Left lobe of liver (tissue), 2 donors: ENCODE measurements around the gene SCYL3. TPM values are rescaled to one million over a fixed set of nuclear protein-coding genes. Genes with fewer than 3 reads are reported as not detected.
"Not testable (repeated sequence)": the region's sequence is repeated elsewhere in the genome, so short reads cannot be mapped to it uniquely, and the experiment has no call there.

Source experiments
- ATAC-seq: fragments of 200-7000 bp; cut with Tn5 transposase; one replicate; pipeline ENCODE4 v1.9.1; 2020; ENCODE audit warnings: mild to moderate bottlenecking, moderate library complexity
- DNase-seq: peaks from one replicate; pipeline ENCODE4 v3.0.0-alpha.2; 2020; ENCODE audit warnings: low spot score
- total RNA-seq: library from RNA; stranded (reverse); gene quantifications from one replicate; pipeline ENCODE4 v1.2.1, GENCODE V29; 2021
- donor health status: DM: no; HTN: no; CAD: no; lungs with moderate emphysema.
- donor health status: DM: no; HTN: yes; CAD: no.

Gene SCYL3
- total RNA-seq, 1 donor from 2014 or later: 7.5 TPM

DNA sequence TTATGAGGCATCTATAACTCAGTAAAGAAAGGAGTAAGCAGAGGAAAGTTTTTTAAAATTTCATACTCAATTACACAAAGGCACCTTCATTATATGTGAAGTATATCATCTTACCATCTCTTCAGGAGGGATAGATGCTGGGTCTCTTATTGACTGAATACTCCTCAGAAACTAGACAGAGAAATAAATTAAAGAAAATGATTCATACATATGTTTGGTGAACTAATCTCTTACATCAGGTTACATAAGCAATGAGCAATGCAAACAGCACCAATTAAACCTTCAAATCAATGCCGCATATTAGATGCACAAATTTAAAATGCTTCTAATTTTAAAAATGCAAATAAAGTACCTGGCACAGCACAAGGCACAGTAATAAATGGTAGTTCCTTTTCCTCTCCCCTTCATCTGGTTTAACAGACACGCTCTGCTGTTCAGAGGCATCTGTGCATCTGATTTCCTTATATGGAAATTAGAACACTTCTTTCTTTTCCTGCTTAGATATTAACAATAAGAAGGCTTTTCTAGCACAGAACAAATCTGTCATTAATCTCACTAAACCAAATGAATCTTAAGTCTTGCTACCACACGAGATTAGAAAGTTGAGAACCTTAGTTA lies 20.0 kb downstream of the SCYL3 start:
- DNase-seq (no peak), ATAC-seq (no peak)

DNA sequence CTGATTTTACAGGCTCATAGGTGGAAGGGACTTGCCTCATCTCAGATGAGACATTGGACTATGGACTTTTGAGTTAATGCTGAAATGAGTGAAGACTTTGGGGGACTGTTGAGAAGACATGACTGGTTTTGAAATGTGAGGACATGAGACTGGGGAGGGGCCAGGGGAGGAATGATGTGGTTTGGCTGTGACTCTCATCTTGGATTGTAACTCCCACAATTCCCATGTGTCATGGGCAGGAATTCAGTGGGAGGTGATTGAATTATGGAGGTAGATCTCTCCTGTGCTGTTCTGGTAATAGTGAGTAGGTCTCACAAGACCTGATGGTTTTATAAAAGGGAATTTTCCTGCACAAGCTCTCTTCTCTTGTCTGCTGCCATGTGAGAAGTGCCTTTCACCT lies 20.8 kb downstream of the SCYL3 start:
- ATAC-seq (no peak), DNase-seq (no peak)

GRCh38 chr1:169871988-169872387 lies 21.7 kb downstream of the SCYL3 start:
- DNase-seq, ATAC-seq: not testable (repeated sequence)

GRCh38 chr1:169869426-169869825 lies 24.3 kb downstream of the SCYL3 start:
- DNase-seq (no peak), ATAC-seq (no peak)

GRCh38 chr1:169868978-169869377 lies 24.7 kb downstream of the SCYL3 start:
- DNase-seq (no peak), ATAC-seq (no peak)

- ATAC-seq: no peak
These were observed 26.6 kb downstream of the SCYL3 start for GRCh38 chr1:169867012-169867675.

GRCh38 chr1:169866577-169866976 lies 27.1 kb downstream of the SCYL3 start:
- ATAC-seq: no peak
- no peak for DNase-seq

More at GRCh38 chr1:169867012-169867675, 26.6 kb downstream of the SCYL3 start:
- no peak for DNase-seq

- DNase-seq, ATAC-seq: not testable (repeated sequence)
These were observed 29.2 kb downstream of the SCYL3 start for GRCh38 chr1:169864531-169864930.

GRCh38 chr1:169860750-169861149 lies 32.9 kb downstream of the SCYL3 start:
- no peak for DNase-seq

GRCh38 chr1:169860187-169860586 lies 33.5 kb downstream of the SCYL3 start:
- no peak for ATAC-seq
- DNase-seq: no peak

More at GRCh38 chr1:169860750-169861149, 32.9 kb downstream of the SCYL3 start:
- no peak for ATAC-seq

DNA sequence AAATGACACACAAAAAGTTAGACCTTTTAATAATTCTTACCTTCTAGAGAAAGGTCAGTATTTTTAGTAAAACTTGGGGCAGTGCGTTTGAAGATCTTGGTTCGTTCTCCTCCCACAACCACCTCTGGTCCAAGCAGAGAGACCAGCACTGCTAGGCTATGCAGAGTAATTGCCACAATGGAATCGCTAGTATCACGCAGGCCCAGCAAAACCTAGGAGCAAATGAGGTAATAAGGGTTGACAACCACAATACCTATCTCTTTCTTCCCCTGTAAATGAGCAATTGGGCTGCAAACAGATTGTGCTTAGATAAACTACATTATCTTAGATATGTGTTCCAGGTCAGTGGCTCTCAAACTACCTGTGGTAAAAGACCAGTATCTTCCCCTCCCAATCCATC lies 34.7 kb downstream of the SCYL3 start:
- DNase-seq: no peak
- ATAC-seq: no peak

DNA sequence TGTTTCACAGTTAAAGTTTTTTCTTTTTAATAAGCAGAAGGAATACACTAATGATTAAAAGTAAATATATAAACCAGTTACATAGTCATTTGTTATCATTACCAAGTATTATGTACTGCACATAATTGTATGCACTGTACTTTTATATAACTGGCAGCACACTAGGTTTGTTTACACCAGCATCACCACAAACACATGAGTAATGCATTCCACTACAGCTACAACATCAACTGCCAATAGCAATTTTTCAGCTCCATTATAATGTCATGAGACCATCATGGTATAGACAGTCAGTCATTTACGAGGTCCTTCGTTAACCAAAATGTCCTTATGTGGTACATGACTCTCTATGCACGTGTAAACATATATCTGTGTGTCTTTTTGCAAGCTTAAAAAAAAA lies 35.2 kb downstream of the SCYL3 start:
- ATAC-seq: no peak
- DNase-seq: no peak

DNA sequence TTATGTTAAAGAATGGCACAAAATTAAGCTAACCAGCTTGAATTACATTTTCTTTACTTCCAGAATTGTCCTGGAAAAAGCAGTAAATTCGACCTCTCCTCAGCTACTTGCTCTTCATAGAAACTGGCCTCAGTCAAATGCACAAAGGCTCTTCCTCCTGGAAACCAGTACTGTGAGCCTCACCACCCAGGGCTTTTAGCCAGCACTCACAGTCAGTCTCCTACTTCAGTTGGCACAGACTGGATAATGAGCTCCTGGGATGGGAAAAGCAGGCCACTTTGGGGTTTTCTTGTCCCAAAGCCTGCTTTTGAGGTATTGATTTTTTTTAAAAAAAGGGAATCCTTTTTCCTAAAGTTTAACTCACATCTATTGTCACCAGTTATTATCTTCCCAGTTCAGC lies 40.4 kb downstream of the SCYL3 start:
- DNase-seq: no peak
- ATAC-seq: no peak

DNA sequence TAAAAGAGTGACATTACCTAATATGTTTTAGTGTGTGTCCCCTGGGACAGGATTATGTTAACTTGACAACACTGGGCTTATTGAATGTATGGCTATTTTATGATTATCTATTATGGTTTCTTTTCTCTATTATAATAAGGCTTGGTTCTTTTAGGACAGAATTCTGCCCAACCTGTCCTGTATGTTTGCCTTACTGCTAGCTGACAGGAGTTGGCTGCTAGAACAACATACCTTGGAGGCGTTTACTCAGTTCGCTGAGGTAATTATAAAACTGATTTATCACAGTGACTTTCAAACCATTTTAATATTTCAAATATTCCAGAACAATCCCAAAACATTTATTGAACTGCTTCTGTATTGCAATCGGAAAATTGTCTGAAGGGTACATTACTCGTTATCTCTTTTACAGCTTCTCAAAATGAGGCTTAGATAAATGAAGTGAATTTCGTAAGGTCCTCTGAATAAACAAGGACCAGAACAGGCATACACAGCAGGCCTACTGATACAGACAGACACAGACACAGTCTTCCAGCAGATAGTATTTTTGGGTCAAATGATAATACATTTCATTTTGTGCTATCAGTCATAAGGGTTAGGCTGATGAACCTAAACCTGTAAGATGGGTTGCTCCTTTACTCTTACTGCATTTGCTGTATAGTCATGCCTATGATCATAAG lies 44.2 kb downstream of the SCYL3 start:
- peak; percentile 80 for ATAC-seq

DNA sequence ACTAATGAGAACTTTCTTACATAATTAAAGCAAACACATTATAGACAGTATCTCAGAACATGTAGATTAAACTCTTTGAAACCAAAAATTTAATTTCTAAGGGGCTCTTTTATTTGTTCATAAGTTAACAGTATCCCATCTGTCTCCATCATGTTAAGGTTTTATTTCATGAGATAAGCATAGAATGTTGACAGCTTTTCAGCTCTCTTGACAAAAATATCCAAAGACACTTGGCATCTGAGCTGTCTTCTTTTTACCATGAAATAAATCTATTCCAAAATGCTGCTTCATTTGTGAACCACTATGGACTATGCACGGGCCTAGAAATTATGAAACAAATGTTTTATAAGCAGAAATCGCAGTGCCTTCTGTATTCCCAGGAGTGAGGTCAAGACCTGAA lies 45.2 kb downstream of the SCYL3 start:
- no peak for ATAC-seq

More for the DNA sequence above, 44.2 kb downstream of the SCYL3 start:
- no peak for DNase-seq

GRCh38 chr1:169844941-169845608 lies 48.6 kb downstream of the SCYL3 start:
- DNase-seq (no peak), ATAC-seq (no peak)

More for the DNA sequence above, 45.2 kb downstream of the SCYL3 start:
- no peak for DNase-seq

DNA sequence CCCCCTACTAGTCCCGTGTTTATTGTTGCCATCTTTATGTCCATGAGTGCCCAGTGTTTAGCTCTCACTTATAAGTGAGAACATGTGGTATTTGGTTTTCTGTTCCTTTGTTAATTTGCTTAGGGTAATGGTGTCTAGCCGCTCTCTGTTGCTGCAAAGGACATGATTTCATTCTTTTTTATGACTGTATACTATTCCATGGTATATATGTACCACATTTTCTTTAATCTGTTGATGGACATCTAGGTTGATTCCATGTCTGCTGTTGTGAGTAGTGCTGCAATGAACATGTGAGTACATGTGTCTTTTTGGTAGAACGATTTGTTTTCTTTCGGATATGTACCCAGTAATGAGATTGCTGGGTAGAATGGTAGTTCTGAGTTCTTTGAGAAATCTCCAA lies 54.8 kb downstream of the SCYL3 start:
- no peak for DNase-seq
- ATAC-seq: no peak

GRCh38 chr1:169836198-169836597 lies 57.5 kb downstream of the SCYL3 start:
- DNase-seq: no peak
- ATAC-seq: no peak

DNA sequence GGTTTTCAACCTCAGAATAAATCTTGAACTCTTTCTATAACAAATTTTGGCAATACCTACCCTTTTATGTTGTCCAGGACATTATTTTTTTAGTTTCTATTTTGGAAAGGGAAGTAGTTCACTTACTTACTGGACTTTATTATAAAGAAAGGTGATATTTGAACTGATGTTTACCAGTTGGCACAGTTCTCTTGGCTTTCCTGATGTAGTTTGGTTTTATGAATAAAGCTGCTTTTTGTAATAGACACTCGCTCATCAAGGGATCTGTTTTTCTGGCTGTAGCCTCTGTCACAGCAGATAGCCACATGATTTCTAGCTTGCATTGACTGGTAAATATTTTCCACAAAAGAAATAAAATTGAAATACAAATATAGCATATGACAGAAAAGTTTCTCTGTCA lies 58.0 kb downstream of the SCYL3 start:
- DNase-seq (no peak), ATAC-seq (peak; percentile 61)

- DNase-seq (no peak), ATAC-seq (no peak)
These were observed 58.8 kb downstream of the SCYL3 start for GRCh38 chr1:169834869-169835268.

DNA sequence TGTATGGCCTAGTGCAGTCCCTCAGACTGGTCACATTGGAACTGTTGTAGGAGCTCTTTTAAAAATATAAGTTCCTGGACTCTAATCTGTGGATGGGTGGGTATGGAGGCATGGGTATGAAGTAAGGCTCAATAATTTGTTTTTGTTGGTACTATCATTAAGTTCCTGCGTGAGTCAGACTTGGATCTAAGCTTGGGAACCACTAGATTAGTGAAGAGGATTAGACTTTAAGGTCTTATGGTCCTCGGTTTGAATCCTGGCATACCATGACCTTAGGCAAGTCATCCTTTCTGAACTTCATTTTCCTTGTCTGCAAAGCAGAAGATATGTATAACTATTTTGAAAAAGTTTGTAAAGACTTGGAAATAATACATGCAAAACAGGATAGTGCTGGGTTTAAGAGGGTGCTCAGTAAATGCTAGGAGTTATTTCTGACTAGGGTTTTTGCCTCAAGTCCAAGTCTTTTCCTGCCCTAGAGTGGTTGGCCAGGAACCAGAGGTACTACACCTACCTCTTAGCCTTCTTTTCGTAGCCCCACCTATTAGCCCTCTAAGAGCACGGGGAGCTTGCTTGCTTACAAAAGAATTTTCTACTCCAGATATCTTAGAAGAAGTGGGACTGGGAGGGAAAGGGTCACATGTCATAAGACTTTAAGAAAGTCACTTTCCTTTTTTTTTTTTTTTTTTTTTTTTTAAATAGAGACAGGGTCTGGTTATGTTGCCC lies 60.4 kb downstream of the SCYL3 start:
- DNase-seq: no peak
- no peak for ATAC-seq
